Measurements from ENCODE around the gene PSMA6.

- TF ChIP-seq GATA3 (IDR thresholded peaks at IDR 0.05; ENCODE audit: low read depth, low read length) (no peak), GATA2 (IDR thresholded peaks at IDR 0.05; ENCODE audit: low read depth, low read length) (no peak)
Measured at GRCh38 chr14:35341454-35341750, 49.2 kb downstream of the PSMA6 start.

Data from SH-SY5Y (cell line).